ENCODE results near the gene FXYD4.
A peak's percentile ranks its signal among the peaks of the same experiment; 100 is the strongest.
"Not testable (repeated sequence)": the region's sequence is repeated elsewhere in the genome, so short reads cannot be mapped to it uniquely, and the experiment has no call there.

Gene FXYD4

GRCh38 chr10:43371418-43371817 lies at the start of gene FXYD4:
Gene FXYD4, plus strand, starts transcription at chr10:43371636. Its CDS starts 2,111 bp downstream, at chr10:43373747.
- no peak for DNase-seq

GRCh38 chr10:43322331-43322730 lies 49.1 kb upstream of the FXYD4 start:
- DNase-seq = no peak

- DNase-seq = peak; percentile 36
These were observed 48.7 kb upstream of the FXYD4 start for GRCh38 chr10:43322769-43323168.

- no peak for DNase-seq
These were observed 48.2 kb upstream of the FXYD4 start for GRCh38 chr10:43323245-43323644.

- DNase-seq = no peak
These were observed 46.6 kb upstream of the FXYD4 start for GRCh38 chr10:43324876-43325275.

- no peak for DNase-seq
These were observed 44.3 kb upstream of the FXYD4 start for GRCh38 chr10:43327171-43327570.

GRCh38 chr10:43327986-43328385 lies 43.5 kb upstream of the FXYD4 start:
- no peak for DNase-seq

- DNase-seq = not testable (repeated sequence)
These were observed 42.6 kb upstream of the FXYD4 start for GRCh38 chr10:43328810-43329209.

- not testable (repeated sequence) for DNase-seq
These were observed 42.1 kb upstream of the FXYD4 start for GRCh38 chr10:43329246-43329885.

- not testable (repeated sequence) for DNase-seq
These were observed 41.2 kb upstream of the FXYD4 start for GRCh38 chr10:43330049-43330823.

- not testable (repeated sequence) for DNase-seq
These were observed 40.7 kb upstream of the FXYD4 start for GRCh38 chr10:43330824-43331127.

- no peak for DNase-seq
These were observed 37.8 kb upstream of the FXYD4 start for GRCh38 chr10:43333653-43334052.

GRCh38 chr10:43336061-43336460 lies 35.4 kb upstream of the FXYD4 start:
- DNase-seq = no peak

- DNase-seq = no peak
These were observed 34.7 kb upstream of the FXYD4 start for GRCh38 chr10:43336641-43337318.

- DNase-seq = not testable (repeated sequence)
These were observed 33.9 kb upstream of the FXYD4 start for GRCh38 chr10:43337536-43337935.

- DNase-seq = no peak
These were observed 33.3 kb upstream of the FXYD4 start for GRCh38 chr10:43338117-43338516.

- no peak for DNase-seq
These were observed 32.3 kb upstream of the FXYD4 start for GRCh38 chr10:43339136-43339535.

- DNase-seq = no peak
These were observed 31.3 kb upstream of the FXYD4 start for GRCh38 chr10:43340101-43340500.

GRCh38 chr10:43340619-43341018 lies 30.8 kb upstream of the FXYD4 start:
- no peak for DNase-seq

GRCh38 chr10:43341450-43341849 lies 30.0 kb upstream of the FXYD4 start:
- DNase-seq = no peak

- DNase-seq = no peak
These were observed 28.9 kb upstream of the FXYD4 start for GRCh38 chr10:43342279-43343125.

GRCh38 chr10:43343126-43343525 lies 28.3 kb upstream of the FXYD4 start:
- DNase-seq = no peak

- DNase-seq = no peak
These were observed 27.4 kb upstream of the FXYD4 start for GRCh38 chr10:43344051-43344450.

Data from HCEC 1CT (cell line).